ENCODE results near the gene SORCS3.

SORCS3 gene

DNA sequence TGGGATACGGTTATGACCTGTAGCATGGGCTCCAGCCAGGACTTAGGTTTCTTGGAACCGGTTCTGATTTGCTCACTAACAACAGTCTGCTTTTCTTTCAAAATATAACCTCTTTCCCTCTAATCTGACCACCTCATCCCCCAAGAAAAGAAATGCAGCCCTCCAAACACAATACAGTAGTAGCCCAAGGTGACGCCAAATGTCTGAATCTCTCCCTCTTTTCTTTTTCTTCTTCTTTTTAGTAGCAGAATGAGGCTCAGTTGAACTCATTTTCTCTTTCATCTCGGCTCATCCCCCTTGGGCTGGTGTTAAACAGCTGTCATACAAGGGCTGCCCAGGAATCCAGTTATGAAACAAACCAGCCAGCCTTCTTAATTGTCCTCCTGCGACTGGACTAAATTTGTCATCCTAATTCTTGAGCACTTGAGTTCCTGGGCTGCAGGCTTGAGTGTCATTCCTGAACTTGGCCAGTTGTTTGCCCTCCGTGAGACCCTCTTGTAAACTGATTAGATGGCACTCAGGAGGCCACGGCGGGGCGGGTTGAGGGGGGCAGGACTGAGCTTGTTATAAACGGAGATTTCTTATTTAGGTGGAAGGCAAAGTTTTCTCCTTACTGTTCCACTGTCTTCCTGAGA is 94.8 kb downstream of the SORCS3 start:
- H3K27ac ChIP-seq = no peak overlapping the region
- H3K9me3 ChIP-seq = no peaks in the 10 kb centered on the region
- TF ChIP-seq, protein P1, sequence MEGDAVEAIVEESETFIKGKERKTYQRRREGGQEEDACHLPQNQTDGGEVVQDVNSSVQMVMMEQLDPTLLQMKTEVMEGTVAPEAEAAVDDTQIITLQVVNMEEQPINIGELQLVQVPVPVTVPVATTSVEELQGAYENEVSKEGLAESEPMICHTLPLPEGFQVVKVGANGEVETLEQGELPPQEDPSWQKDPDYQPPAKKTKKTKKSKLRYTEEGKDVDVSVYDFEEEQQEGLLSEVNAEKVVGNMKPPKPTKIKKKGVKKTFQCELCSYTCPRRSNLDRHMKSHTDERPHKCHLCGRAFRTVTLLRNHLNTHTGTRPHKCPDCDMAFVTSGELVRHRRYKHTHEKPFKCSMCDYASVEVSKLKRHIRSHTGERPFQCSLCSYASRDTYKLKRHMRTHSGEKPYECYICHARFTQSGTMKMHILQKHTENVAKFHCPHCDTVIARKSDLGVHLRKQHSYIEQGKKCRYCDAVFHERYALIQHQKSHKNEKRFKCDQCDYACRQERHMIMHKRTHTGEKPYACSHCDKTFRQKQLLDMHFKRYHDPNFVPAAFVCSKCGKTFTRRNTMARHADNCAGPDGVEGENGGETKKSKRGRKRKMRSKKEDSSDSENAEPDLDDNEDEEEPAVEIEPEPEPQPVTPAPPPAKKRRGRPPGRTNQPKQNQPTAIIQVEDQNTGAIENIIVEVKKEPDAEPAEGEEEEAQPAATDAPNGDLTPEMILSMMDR (IDR thresholded peaks at IDR 0.05) = no peak
- H3K4me3 ChIP-seq (ENCODE audit: low read depth in 1 of 2, low read length in 1 of 2) = no peak overlapping the region
- H3K27me3 ChIP-seq = peaks cover 62% of the 10 kb centered on the region
- no peaks in the 10 kb centered on the region for H3K36me3 ChIP-seq
- no peaks in the 10 kb centered on the region for H3K4me1 ChIP-seq (ENCODE audit: control insufficient read depth in 1 of 2, insufficient read depth in 1 of 2, low read depth in 1 of 2, low read length in 1 of 2)

DNA sequence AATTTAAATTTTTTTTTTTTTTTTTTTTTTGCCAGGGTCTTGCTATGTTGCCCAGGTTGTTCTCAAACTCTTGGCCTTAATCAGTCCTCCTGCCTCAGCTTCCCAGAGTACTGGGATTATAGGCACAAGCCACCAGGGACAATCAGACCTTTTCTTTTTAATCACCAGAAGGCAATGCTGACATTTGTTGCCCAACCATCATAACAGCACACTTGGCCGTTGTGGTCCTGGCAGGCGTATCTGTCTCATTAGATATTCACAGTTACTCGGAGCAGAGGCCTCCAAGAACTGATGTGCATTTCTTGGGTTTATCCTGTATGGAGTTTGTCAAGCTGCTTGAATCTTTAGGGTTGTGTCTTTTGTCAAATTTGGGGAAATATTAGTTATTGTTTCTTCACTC is 100.0 kb downstream of the SORCS3 start:
- no peak overlapping the region for H3K4me3 ChIP-seq (ENCODE audit: low read depth in 1 of 2, low read length in 1 of 2)
- H3K9me3 ChIP-seq = no peaks in the 10 kb centered on the region
- H3K36me3 ChIP-seq = no peaks in the 10 kb centered on the region
- no peaks in the 10 kb centered on the region for H3K4me1 ChIP-seq (ENCODE audit: control insufficient read depth in 1 of 2, insufficient read depth in 1 of 2, low read depth in 1 of 2, low read length in 1 of 2)
- peaks cover 10% of the 10 kb centered on the region for H3K27me3 ChIP-seq
- no peak overlapping the region for H3K27ac ChIP-seq
- TF ChIP-seq, protein P1 (IDR thresholded peaks at IDR 0.05) = no peak

DNA sequence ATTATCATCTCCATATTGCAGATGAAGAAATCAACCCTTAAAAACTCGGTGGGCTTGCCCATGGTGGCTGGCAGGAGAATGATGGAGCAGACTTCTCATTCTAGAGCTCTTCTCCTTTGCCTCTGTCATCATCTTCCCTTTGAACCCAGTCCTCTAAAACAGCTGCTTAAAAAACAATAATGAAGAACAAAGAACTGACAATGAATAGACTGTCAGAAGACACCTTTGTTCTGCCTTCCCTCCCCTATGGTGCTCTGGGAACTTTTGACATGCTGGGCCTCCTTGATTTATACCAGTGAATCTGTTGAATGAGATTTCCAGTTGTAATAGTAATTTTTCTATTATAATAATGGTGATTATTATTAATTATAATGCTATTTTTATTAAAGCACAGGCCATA is 103.0 kb downstream of the SORCS3 start:
- no peaks in the 10 kb centered on the region for H3K4me1 ChIP-seq (ENCODE audit: control insufficient read depth in 1 of 2, insufficient read depth in 1 of 2, low read depth in 1 of 2, low read length in 1 of 2)
- no peak overlapping the region for H3K4me3 ChIP-seq (ENCODE audit: low read depth in 1 of 2, low read length in 1 of 2)
- H3K27ac ChIP-seq = no peak overlapping the region
- no peaks in the 10 kb centered on the region for H3K9me3 ChIP-seq
- TF ChIP-seq, protein P1 (IDR thresholded peaks at IDR 0.05) = no peak
- no peaks in the 10 kb centered on the region for H3K36me3 ChIP-seq
- no peaks in the 10 kb centered on the region for H3K27me3 ChIP-seq

DNA sequence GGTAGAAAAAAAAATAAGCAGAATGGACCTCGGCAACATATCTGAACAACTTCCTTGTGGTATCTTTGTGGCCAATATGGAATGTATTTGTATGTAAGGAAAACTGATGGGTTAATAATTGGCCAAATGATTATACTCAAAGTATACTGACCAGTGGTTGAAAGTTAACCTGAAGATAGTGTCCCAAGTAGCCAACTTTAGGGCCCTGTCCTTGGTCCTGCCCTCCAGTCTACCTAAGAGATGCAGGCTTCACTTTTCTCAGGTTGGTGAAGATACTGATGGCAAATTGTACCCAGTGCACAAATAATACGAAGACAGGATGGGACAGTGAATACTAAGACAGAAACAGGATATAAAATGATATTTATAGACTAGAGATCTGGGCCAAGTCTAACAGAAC is 109.2 kb downstream of the SORCS3 start:
- Histone ChIP-seq H3K9me3 (no peaks in the 10 kb centered on the region), H3K27ac (no peak overlapping the region), H3K4me1 (ENCODE audit: control insufficient read depth in 1 of 2, insufficient read depth in 1 of 2, low read depth in 1 of 2, low read length in 1 of 2) (no peaks in the 10 kb centered on the region), H3K36me3 (no peaks in the 10 kb centered on the region), H3K4me3 (ENCODE audit: low read depth in 1 of 2, low read length in 1 of 2) (no peak overlapping the region), H3K27me3 (peaks cover 9% of the 10 kb centered on the region)
- TF ChIP-seq, protein P1 (IDR thresholded peaks at IDR 0.05) = no peak

DNA sequence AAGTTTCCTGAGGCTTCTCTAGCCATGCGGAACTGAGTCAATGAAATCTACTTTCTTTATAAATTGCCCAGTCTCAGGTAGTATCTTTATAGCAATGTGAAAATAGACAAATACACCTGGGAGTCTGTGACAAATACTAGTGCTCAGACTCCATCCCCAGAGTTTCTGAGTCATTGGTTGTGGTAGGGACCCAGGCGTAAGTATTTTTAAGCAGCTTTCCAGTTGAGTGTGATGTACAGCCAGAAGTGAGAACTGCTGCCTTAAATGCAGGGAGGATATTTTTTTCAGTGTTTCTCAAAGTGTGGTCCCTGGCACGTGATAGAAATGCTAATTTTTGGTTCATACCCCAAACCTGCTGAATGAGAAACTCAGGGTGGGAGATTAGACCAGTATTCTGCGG is 121.7 kb downstream of the SORCS3 start:
- no peaks in the 10 kb centered on the region for H3K9me3 ChIP-seq
- H3K4me3 ChIP-seq (ENCODE audit: low read depth in 1 of 2, low read length in 1 of 2) = no peak overlapping the region
- no peaks in the 10 kb centered on the region for H3K4me1 ChIP-seq (ENCODE audit: control insufficient read depth in 1 of 2, insufficient read depth in 1 of 2, low read depth in 1 of 2, low read length in 1 of 2)
- no peaks in the 10 kb centered on the region for H3K36me3 ChIP-seq
- TF ChIP-seq, protein P1 (IDR thresholded peaks at IDR 0.05) = no peak
- no peak overlapping the region for H3K27ac ChIP-seq
- peaks cover 13% of the 10 kb centered on the region for H3K27me3 ChIP-seq

All from neutrophil (primary cell).